ENCODE measurements around the gene ABLIM2.

ABLIM2 gene

DNA sequence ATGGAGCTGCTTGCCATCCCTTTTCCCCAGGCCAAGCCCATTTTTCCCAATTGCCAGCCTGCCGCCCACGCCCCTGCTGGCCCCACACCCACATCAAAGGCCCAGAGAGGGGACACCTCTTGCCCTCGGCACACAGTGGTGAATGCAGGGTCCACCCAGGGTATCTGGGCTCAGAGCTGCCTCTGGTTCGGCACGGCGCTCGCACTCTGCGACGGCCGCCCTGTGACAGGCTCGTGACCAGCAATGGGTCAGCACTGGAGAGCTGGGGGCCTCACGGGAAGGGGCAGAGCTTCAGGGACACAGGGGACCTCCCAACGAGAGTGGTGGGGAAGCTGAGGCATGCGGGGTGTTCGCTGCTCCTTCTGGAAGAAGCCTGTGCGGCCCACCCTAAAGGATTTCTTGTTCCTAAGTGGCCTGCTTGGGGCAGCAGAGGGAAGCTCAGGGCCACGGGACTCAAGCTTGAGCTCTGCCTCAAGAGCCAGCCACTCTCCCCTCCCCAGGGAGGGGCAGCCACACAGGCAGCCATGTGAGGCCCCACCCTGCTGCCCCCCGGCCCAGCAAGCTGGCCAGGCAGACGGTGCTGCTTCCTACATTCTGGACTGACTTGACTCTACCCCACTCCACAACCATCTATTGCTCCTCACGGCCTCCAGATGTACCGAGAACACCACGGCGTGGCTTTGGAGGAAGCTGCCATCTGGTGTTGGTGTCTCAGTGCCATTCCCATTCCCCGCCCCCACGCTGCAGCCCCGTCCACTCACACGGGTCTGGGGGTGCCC lies 73.7 kb downstream of the ABLIM2 start:
- Histone ChIP-seq H3K27ac (ENCODE audit: low read depth, low read length) (no peak overlapping the region), H3K4me1 (ENCODE audit: insufficient read depth, low read length) (peaks cover 4% of the 10 kb centered on the region), H3K36me3 (ENCODE audit: insufficient read depth, low read length) (no peaks in the 10 kb centered on the region), H3K27me3 (ENCODE audit: insufficient read depth, low read length) (no peaks in the 10 kb centered on the region), H3K4me3 (ENCODE audit: low read length) (no peak overlapping the region), H3K9ac (ENCODE audit: low read depth, low read length) (no peak overlapping the region), H3K9me3 (ENCODE audit: insufficient read depth, low read depth, low read length) (no peaks in the 10 kb centered on the region)
- 92% methylated on average over 27 of the region's 27 CpGs for WGBS

DNA sequence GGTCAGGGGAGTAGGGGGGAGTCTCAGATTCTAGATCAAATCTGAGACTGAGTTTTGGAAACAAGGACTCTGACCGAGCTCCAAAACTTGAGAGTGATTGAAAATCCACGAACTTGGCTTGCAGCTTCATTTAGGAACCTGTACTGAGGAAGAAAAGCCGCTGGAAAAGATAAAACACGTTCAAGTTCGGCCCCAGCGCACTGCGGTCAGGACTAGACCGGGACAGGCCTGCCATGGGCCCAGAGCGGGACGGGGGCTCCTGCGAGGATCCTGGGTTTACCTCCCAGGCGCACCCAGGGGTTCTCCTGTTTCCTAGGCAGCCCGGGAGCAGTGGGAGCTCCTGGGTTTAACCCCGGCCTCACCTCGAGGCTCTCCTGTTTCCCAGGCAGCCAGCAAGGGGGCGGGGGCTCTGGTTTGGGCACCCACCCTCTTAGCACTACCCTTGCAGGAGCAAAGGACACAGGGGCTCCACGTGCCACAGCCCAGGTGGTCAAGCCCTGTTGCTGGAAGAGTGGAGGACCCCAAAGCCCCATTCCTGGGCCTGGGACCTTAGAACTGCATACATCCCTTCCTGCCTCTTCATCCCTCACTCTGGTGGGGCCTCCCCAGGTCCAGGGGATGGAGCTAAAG lies 74.5 kb downstream of the ABLIM2 start:
- H3K36me3 ChIP-seq (ENCODE audit: insufficient read depth, low read length), result no peaks in the 10 kb centered on the region
- 93% methylated on average over 17 of the region's 17 CpGs for WGBS
- H3K9me3 ChIP-seq (ENCODE audit: insufficient read depth, low read depth, low read length), result no peaks in the 10 kb centered on the region
- no peak overlapping the region for H3K27ac ChIP-seq (ENCODE audit: low read depth, low read length)
- H3K4me3 ChIP-seq (ENCODE audit: low read length), result no peak overlapping the region
- peaks cover 4% of the 10 kb centered on the region for H3K4me1 ChIP-seq (ENCODE audit: insufficient read depth, low read length)
- no peaks in the 10 kb centered on the region for H3K27me3 ChIP-seq (ENCODE audit: insufficient read depth, low read length)
- H3K9ac ChIP-seq (ENCODE audit: low read depth, low read length), result no peak overlapping the region

DNA sequence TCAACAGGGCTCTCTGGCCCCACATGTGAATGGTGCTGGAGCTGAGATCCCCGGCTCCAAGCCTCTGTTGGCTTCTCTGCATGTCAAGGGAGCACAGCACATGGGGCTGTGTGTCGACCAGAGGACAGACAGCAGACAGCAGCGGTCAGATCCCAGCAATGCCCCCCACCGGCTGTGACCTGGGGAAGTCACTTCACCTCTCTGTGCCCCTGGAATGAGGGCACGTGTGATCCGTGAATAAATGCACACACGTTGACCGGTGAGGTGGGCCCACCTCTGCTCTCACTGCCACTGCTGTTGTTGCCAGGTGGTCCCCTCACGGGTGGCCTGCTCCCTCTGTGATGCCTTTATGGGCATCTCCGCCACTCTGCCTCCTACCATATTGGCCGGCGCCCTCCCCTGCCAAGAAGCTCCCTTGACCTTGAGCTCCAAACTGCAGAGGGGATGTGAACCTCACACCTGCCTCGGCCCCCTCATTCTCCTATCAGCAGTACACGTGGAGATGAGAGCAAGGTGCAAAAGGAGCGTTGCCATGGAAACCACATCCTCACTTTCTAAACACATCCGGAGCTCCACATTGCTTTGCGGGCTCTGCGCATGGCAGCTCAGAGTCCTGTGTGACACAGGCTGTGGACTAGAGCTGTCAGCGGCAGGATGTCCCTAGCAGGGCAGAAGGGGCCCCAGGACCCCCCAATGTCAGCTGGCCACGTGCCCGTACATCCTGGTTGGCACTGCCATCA lies 75.4 kb downstream of the ABLIM2 start:
- H3K4me3 ChIP-seq (ENCODE audit: low read length), result no peak overlapping the region
- no peak overlapping the region for H3K27ac ChIP-seq (ENCODE audit: low read depth, low read length)
- H3K4me1 ChIP-seq (ENCODE audit: insufficient read depth, low read length), result peaks cover 4% of the 10 kb centered on the region
- no peaks in the 10 kb centered on the region for H3K27me3 ChIP-seq (ENCODE audit: insufficient read depth, low read length)
- H3K9me3 ChIP-seq (ENCODE audit: insufficient read depth, low read depth, low read length), result no peaks in the 10 kb centered on the region
- 91% methylated on average over 21 of the region's 21 CpGs for WGBS
- no peak overlapping the region for H3K9ac ChIP-seq (ENCODE audit: low read depth, low read length)
- no peaks in the 10 kb centered on the region for H3K36me3 ChIP-seq (ENCODE audit: insufficient read depth, low read length)

DNA sequence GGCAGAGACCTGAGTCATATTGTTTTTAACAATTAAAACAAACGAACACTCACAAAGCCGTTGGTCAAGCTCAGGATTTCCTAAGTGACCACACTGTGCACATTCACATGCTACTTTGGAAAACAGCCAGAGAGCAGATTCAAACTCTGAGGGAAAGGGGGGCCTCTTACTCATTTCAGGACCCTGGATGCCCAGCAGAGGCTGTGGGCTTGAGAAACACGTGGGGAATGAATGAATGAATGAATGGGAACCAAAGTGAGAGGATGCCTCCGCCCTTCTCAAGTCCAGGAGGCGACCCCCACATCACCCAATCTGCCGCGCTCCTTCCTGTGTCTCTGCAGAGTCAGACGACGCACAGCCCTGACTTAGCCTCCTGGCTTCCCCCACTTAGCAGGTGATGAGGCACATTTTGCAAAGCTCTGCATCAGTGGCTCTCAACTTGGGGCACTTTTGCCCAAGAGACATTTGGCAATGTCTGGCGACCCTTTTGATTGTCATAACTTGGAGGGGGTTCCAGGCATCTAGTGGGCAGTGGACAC lies 76.0 kb downstream of the ABLIM2 start:
- no peaks in the 10 kb centered on the region for H3K36me3 ChIP-seq (ENCODE audit: insufficient read depth, low read length)
- H3K27ac ChIP-seq (ENCODE audit: low read depth, low read length), result no peak overlapping the region
- no peaks in the 10 kb centered on the region for H3K9me3 ChIP-seq (ENCODE audit: insufficient read depth, low read depth, low read length)
- no peak overlapping the region for H3K9ac ChIP-seq (ENCODE audit: low read depth, low read length)
- H3K4me3 ChIP-seq (ENCODE audit: low read length), result no peak overlapping the region
- H3K4me1 ChIP-seq (ENCODE audit: insufficient read depth, low read length), result peaks cover 4% of the 10 kb centered on the region
- 71% methylated on average over 10 of the region's 10 CpGs for WGBS
- H3K27me3 ChIP-seq (ENCODE audit: insufficient read depth, low read length), result no peaks in the 10 kb centered on the region

DNA sequence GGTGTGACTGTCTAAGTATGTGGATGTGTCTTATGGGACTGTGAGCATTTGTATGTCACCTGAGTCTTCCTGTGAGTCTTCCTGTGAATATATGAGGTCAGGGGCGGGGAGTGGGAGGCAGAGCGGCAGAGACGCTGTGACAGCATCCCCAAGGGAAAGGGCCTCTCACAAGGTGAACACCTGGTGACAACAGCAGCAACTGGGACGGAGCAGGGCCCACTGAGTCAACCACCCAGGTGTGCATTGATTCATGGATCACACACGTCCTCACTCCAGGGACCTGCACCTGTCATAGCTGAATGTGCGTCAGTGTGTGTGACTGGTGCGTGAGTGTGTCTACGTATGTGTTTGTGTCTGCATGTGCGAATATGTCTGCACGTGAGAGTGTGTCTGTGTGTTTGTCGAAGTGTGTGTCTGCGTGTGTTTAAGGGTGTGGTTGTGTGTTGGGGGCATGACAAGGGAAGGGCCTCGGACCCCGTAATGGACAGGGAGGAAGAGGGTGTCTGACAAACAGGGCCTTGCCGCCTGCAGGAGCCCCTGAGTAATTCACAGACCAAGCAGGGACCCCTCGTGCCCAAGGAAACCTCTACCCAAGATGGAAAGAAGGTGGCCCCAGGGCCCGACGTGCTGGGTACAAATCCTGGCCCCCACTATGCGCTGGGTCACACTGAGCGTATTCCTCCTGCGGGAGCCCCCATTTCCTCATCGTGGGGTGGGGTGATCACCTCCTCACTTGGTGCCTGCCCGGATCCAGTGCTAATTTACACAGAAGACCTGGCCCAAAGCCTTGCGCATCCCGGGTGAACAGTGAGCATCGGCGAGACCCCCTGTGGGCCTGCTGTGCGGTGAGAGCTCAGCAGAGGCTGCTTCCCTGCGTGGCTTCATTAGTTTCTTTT lies 76.7 kb downstream of the ABLIM2 start:
- WGBS, result 93% methylated on average over 29 of the region's 29 CpGs
- Histone ChIP-seq H3K36me3 (ENCODE audit: insufficient read depth, low read length) (no peaks in the 10 kb centered on the region), H3K4me1 (ENCODE audit: insufficient read depth, low read length) (peaks cover 4% of the 10 kb centered on the region), H3K9ac (ENCODE audit: low read depth, low read length) (no peak overlapping the region), H3K9me3 (ENCODE audit: insufficient read depth, low read depth, low read length) (no peaks in the 10 kb centered on the region), H3K4me3 (ENCODE audit: low read length) (no peak overlapping the region), H3K27ac (ENCODE audit: low read depth, low read length) (no peak overlapping the region), H3K27me3 (ENCODE audit: insufficient read depth, low read length) (no peaks in the 10 kb centered on the region)

DNA sequence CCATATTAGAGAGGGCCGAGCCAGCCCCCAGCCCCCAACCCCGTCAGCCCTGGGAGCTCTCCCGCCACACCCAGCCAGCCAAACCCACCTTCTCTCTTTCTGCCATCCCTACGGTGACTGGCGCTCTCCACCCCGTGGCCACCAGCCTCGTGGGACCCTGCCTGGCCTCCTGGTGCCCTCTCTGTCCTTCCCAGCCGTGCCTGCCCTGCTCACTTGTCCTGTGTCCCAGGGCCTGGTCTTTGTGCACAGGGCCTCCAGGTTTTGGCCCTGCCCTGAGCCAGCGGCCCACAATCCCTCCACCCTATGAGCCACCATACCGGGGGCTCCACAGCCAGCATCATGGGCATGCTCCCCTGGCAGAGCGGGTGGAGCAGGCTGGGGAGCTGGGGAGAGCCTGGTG lies 77.4 kb downstream of the ABLIM2 start:
- no peak overlapping the region for H3K9ac ChIP-seq (ENCODE audit: low read depth, low read length)
- no peaks in the 10 kb centered on the region for H3K9me3 ChIP-seq (ENCODE audit: insufficient read depth, low read depth, low read length)
- peaks cover 4% of the 10 kb centered on the region for H3K4me1 ChIP-seq (ENCODE audit: insufficient read depth, low read length)
- no peaks in the 10 kb centered on the region for H3K36me3 ChIP-seq (ENCODE audit: insufficient read depth, low read length)
- H3K4me3 ChIP-seq (ENCODE audit: low read length), result no peak overlapping the region
- 87% methylated on average over 11 of the region's 11 CpGs for WGBS
- H3K27me3 ChIP-seq (ENCODE audit: insufficient read depth, low read length), result no peaks in the 10 kb centered on the region
- no peak overlapping the region for H3K27ac ChIP-seq (ENCODE audit: low read depth, low read length)

DNA sequence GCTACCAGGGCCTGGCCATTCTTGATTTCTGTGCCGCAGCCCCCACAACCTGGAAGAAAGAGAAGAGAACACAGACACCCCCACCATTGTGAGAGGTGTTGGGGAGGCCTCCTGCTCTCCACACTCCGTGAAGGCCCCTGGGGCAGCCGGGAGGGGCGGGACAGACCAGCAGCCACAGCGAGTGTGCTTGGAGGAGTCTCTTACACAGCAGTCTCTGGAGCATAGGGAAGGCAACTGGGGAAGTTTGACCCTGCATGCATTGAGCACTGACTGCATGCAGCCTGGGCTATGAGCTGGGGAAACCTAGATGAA lies 77.9 kb downstream of the ABLIM2 start:
- 54% methylated on average over 5 of the region's 5 CpGs for WGBS
- H3K9me3 ChIP-seq (ENCODE audit: insufficient read depth, low read depth, low read length), result no peaks in the 10 kb centered on the region

DNA sequence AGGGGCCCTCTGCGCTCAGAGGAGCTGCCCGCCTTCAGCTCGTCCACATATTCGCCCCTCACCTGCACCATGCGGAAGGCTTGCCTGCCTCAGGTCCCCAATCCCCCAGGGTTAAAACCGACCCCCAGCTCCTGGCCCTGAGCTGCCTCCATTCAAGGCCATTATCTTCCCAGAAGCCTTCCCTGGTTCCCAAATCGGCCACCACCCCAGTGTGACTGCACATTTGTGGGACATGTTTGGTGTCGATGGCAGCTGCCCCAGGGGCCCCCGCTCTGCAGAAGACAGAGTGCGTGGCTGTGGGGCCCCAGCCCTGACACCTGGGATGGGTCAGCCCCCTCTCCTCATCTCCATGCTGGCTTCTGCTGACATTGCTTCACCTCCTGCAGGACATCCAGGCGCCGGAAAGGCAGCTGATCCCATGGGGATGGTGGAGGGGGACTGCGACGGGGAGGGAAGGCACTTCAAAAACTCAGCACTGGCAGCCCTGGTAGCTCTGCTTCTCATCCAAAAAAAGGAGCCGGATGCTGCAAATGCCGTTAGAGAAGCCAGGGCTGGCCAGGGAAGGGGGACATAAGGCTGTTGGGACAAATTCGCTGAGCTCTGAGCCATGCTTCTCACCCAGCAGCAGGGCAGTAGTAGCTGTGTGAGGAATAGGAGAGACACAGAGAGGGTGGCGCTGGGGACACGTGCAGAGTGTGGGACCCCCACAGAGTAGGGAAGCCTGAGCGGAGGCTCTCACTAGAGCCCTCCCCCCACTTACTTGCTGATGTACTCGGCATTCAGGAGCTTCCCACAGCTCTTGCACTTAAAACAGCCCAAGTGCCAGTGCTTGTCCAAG lies 78.5 kb downstream of the ABLIM2 start:
- peaks cover 4% of the 10 kb centered on the region for H3K4me1 ChIP-seq (ENCODE audit: insufficient read depth, low read length)
- H3K36me3 ChIP-seq (ENCODE audit: insufficient read depth, low read length), result no peaks in the 10 kb centered on the region
- no peak overlapping the region for H3K4me3 ChIP-seq (ENCODE audit: low read length)
- no peaks in the 10 kb centered on the region for H3K9me3 ChIP-seq (ENCODE audit: insufficient read depth, low read depth, low read length)
- no peaks in the 10 kb centered on the region for H3K27me3 ChIP-seq (ENCODE audit: insufficient read depth, low read length)
- H3K27ac ChIP-seq (ENCODE audit: low read depth, low read length), result no peak overlapping the region
- WGBS, result 53% methylated on average over 21 of the region's 21 CpGs
- no peak overlapping the region for H3K9ac ChIP-seq (ENCODE audit: low read depth, low read length)

More for the DNA sequence above, 77.9 kb downstream of the ABLIM2 start:
- Histone ChIP-seq H3K9ac (ENCODE audit: low read depth, low read length) (no peak overlapping the region), H3K27me3 (ENCODE audit: insufficient read depth, low read length) (no peaks in the 10 kb centered on the region), H3K4me1 (ENCODE audit: insufficient read depth, low read length) (peaks cover 4% of the 10 kb centered on the region), H3K4me3 (ENCODE audit: low read length) (no peak overlapping the region), H3K36me3 (ENCODE audit: insufficient read depth, low read length) (no peaks in the 10 kb centered on the region), H3K27ac (ENCODE audit: low read depth, low read length) (no peak overlapping the region)

DNA sequence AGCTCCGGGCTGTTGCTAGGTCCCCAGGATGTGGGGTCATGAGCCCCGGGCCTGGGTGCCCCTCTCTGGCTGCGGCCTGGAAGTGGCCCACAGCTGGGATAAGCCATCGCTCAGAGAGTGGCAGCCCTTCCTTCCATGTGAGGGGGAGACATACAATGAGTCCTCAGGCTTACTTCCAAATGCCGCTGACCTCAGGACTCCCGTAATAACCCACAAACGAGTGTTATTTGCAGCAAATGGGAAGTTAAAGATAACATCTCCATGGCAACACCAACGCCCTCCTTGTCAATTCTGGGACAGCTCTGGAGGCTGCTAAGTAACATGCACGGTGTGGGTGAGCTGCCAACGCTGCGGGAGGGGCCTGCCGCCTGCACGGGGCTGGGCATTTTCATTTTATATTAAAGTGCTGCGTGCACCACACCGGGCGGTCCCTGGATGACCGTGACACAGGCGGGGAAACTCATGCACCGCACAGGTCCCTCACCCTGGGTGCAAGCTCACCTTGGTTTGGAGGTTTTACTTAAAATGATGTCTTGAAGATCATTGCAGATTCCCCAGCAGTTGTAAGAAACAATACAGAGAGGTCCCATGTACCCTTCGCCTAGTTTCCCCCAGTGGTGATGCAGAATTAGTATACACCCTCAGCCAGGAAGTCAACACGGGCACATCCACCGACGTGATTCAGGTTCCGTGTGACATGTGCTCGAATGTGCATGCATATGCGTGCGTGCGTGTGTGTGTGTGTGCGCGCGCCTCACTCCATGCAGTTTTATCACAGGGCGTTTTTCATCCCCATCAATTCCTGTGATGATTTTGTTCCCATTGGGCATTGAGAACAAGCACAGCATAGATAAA lies 79.4 kb downstream of the ABLIM2 start:
- 91% methylated on average over 32 of the region's 32 CpGs for WGBS
- Histone ChIP-seq H3K4me3 (ENCODE audit: low read length) (no peak overlapping the region), H3K36me3 (ENCODE audit: insufficient read depth, low read length) (no peaks in the 10 kb centered on the region), H3K9ac (ENCODE audit: low read depth, low read length) (no peak overlapping the region), H3K27me3 (ENCODE audit: insufficient read depth, low read length) (no peaks in the 10 kb centered on the region), H3K4me1 (ENCODE audit: insufficient read depth, low read length) (peaks cover 4% of the 10 kb centered on the region), H3K9me3 (ENCODE audit: insufficient read depth, low read depth, low read length) (no peaks in the 10 kb centered on the region), H3K27ac (ENCODE audit: low read depth, low read length) (no peak overlapping the region)
